BE2C (cell line): ENCODE results near the gene TAF1A.

ENCODE experiments used
- DNase-seq: peaks from one replicate; pipeline ENCODE4 v3.0.0-alpha.2; 2020
- H3K27me3 ChIP-seq: fragments of 250-450 bp; sonication (Bioruptor Pico); 2 replicates; pipeline ENCODE4 v1.5.1; 2020; ENCODE audit warnings: mild to moderate bottlenecking
- H3K36me3 ChIP-seq: fragments of 250-450 bp; sonication (Bioruptor Pico); 2 replicates; pipeline ENCODE4 v1.5.1; 2020; ENCODE audit warnings: mild to moderate bottlenecking
- H3K4me1 ChIP-seq: fragments of 250-450 bp; sonication (Bioruptor Pico); 2 replicates; pipeline ENCODE4 v1.5.1; 2020
- H3K4me3 ChIP-seq: 2 replicates; pipeline ENCODE4 v1.5.1; 2011; ENCODE audit warnings: low read depth, low read length
- H3K9me3 ChIP-seq: fragments of 250-450 bp; sonication (Bioruptor Pico); 2 replicates; pipeline ENCODE4 v1.5.1; 2020
- TF ChIP-seq, protein P1 (sequence below): IDR thresholded peaks from 2 replicates; pipeline ENCODE4 v1.5.1; 2012; ENCODE audit warnings: mild to moderate bottlenecking, low read depth, low read length

TAF1A gene

GRCh38 chr1:222606757-222607156, 17.0 kb upstream of the TAF1A start:
- Histone ChIP-seq H3K4me3 (no peak overlapping the region), H3K9me3 (no peaks in the 10 kb centered on the region), H3K4me1 (no peaks in the 10 kb centered on the region; the same call in 1 of the 2 replicates), H3K36me3 (no peaks in the 10 kb centered on the region), H3K27me3 (peaks cover 2% of the 10 kb centered on the region)
- DNase-seq, result no peak
- TF ChIP-seq, protein P1, sequence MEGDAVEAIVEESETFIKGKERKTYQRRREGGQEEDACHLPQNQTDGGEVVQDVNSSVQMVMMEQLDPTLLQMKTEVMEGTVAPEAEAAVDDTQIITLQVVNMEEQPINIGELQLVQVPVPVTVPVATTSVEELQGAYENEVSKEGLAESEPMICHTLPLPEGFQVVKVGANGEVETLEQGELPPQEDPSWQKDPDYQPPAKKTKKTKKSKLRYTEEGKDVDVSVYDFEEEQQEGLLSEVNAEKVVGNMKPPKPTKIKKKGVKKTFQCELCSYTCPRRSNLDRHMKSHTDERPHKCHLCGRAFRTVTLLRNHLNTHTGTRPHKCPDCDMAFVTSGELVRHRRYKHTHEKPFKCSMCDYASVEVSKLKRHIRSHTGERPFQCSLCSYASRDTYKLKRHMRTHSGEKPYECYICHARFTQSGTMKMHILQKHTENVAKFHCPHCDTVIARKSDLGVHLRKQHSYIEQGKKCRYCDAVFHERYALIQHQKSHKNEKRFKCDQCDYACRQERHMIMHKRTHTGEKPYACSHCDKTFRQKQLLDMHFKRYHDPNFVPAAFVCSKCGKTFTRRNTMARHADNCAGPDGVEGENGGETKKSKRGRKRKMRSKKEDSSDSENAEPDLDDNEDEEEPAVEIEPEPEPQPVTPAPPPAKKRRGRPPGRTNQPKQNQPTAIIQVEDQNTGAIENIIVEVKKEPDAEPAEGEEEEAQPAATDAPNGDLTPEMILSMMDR, result no peak

- DNase-seq, result no peak
- H3K4me3 ChIP-seq, result no peak overlapping the region
- TF ChIP-seq, protein P1, result no peak
Measured at GRCh38 chr1:222601257-222601656, 11.5 kb upstream of the TAF1A start.

DNA sequence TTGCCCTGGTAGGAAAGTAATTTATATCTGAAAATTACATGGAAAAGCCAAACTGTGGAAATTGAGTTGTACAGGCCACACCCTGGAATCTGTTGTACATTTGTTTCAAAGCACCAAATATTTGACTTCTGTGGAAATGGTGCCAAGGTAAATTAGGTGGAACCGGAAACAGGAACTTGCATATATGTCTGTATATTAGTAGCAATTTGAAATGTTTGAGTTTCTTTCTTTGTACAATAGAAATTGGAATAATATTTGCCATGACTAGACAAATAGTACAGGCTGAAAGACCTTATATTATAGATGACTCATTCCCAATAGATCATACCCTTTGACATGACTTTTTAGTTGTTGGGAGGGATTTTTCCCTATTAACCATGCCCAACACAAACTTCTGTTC, 10.5 kb upstream of the TAF1A start:
- H3K4me1 ChIP-seq, result no peaks in the 10 kb centered on the region
- no peak for DNase-seq

More at GRCh38 chr1:222601257-222601656, 11.5 kb upstream of the TAF1A start:
- peaks cover 10% of the 10 kb centered on the region; the same call in 1 of the 2 replicates for H3K27me3 ChIP-seq
- no peaks in the 10 kb centered on the region for H3K4me1 ChIP-seq
- no peaks in the 10 kb centered on the region for H3K36me3 ChIP-seq
- H3K9me3 ChIP-seq, result no peaks in the 10 kb centered on the region

GRCh38 chr1:222596696-222597095, 7.0 kb upstream of the TAF1A start:
- DNase-seq, result no peak
- Histone ChIP-seq H3K9me3 (no peaks in the 10 kb centered on the region), H3K27me3 (peaks cover 10% of the 10 kb centered on the region), H3K36me3 (no peaks in the 10 kb centered on the region), H3K4me3 (no peak overlapping the region), H3K4me1 (no peaks in the 10 kb centered on the region)
- TF ChIP-seq, protein P1, result no peak

More for the DNA sequence above, 10.5 kb upstream of the TAF1A start:
- H3K9me3 ChIP-seq, result no peaks in the 10 kb centered on the region
- H3K4me3 ChIP-seq, result no peak overlapping the region
- peaks cover 10% of the 10 kb centered on the region for H3K27me3 ChIP-seq
- TF ChIP-seq, protein P1, result no peak
- no peaks in the 10 kb centered on the region for H3K36me3 ChIP-seq

GRCh38 chr1:222594789-222595188, 5.1 kb upstream of the TAF1A start:
- H3K9me3 ChIP-seq, result no peaks in the 10 kb centered on the region
- H3K27me3 ChIP-seq, result peaks cover 10% of the 10 kb centered on the region
- H3K36me3 ChIP-seq, result no peaks in the 10 kb centered on the region
- no peaks in the 10 kb centered on the region for H3K4me1 ChIP-seq
- no peak overlapping the region for H3K4me3 ChIP-seq
- DNase-seq, result no peak
- TF ChIP-seq, protein P1, result no peak

GRCh38 chr1:222592171-222592570, 2.4 kb upstream of the TAF1A start:
- peaks cover 1% of the 10 kb centered on the region for H3K36me3 ChIP-seq
- no peaks in the 10 kb centered on the region for H3K9me3 ChIP-seq
- no peaks in the 10 kb centered on the region for H3K4me1 ChIP-seq
- H3K27me3 ChIP-seq, result no peaks in the 10 kb centered on the region; the same call in none of the 2 replicates
- TF ChIP-seq, protein P1, result no peak
- DNase-seq, result no peak
- H3K4me3 ChIP-seq, result no peak overlapping the region
